A673 (cell line): ENCODE data around the gene SAMD11.

ENCODE experiments used
- CTCF ChIP-seq: fragments of 300-800, 200-600 bp; sonication (generic); conservative IDR thresholded peaks from 2 replicates; pipeline ENCODE4 v1.5.1; 2017; ENCODE audit warnings: low read depth, mild to moderate bottlenecking, antibody characterized with exemption, low read length, moderate library complexity, mixed read lengths
- EZH2 ChIP-seq: fragments of 200-600 bp; sonication (generic); IDR thresholded peaks from 2 replicates; pipeline ENCODE4 v1.6.1; 2017; ENCODE audit warnings: borderline replicate concordance, low read depth, mild to moderate bottlenecking, mixed read lengths, antibody characterized with exemption, low read length; ENCODE audit not compliant: poor library complexity, severe bottlenecking

- TF ChIP-seq CTCF: no peak
- TF ChIP-seq EZH2: no peak
These were observed 12.1 kb downstream of the SAMD11 start for GRCh38 chr1:935751-936231.
